ENCODE measurements around the gene CPED1. TPM values are rescaled to one million over a fixed set of nuclear protein-coding genes. Genes with fewer than 3 reads are reported as not detected.
A peak's percentile ranks its signal among the peaks of the same experiment; 100 is the strongest.

The CPED1 gene
- total RNA-seq, 1 experiment from 2014 or later: 1.8 TPM

DNA sequence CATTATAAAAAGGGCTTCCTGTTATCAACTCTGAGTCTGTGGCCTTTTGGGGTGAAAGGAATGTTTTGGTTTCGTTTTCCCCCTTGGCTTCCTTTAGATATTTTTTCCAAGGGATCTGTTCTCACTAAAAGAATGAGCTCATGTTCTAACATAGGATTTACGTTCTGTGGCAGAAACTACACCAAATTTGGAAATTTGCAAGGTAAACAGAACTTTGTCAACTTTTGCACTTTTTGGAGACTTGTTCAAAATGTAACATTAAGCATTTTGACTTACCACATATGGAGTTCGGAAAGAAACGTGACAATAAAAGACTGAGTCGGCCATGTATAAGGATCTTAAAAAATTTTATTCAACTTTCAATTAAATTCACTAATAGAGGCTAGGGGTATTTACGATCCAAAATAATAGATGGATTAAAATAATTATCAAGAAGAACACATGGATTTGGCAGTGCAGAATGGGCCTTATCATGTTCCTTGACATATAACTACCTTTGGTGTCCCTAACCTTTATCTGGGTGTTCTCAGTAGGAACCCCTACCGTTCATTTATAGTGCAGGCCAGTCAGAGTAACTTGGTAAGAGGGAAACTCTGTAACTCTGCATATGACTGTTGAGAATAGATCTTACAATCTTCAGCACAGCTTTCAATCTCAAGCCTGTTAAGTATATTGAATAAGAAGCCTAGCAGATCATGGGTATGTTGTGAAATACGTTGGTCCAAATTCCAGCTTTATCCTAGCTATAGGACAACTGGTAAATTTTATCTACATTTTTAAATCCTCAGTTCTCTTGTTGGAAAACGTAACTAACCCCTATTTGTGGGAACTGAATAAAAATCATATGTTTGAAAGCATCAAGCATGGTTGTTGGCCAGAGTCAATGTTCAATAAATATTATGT, 11.8 kb downstream of the CPED1 start:
- no peak for TF ChIP-seq EZH2phosphoT487 (IDR thresholded peaks at IDR 0.05; ENCODE audit: borderline replicate concordance, low read length)
- TF ChIP-seq EZH2 (IDR thresholded peaks at IDR 0.05; ENCODE audit: low read length, unreplicated experiment): no peak
- TF ChIP-seq, protein P1, sequence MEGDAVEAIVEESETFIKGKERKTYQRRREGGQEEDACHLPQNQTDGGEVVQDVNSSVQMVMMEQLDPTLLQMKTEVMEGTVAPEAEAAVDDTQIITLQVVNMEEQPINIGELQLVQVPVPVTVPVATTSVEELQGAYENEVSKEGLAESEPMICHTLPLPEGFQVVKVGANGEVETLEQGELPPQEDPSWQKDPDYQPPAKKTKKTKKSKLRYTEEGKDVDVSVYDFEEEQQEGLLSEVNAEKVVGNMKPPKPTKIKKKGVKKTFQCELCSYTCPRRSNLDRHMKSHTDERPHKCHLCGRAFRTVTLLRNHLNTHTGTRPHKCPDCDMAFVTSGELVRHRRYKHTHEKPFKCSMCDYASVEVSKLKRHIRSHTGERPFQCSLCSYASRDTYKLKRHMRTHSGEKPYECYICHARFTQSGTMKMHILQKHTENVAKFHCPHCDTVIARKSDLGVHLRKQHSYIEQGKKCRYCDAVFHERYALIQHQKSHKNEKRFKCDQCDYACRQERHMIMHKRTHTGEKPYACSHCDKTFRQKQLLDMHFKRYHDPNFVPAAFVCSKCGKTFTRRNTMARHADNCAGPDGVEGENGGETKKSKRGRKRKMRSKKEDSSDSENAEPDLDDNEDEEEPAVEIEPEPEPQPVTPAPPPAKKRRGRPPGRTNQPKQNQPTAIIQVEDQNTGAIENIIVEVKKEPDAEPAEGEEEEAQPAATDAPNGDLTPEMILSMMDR (conservative IDR thresholded peaks at IDR 0.05; ENCODE audit: low read depth, low read length): no peak
- Histone ChIP-seq H3K9me3 (ENCODE audit: low read length) (no peaks in the 10 kb centered on the region), H3K4me2 (ENCODE audit: low read length) (peak overlapping the region; percentile 38; the same call in 1 of the 2 replicates), H3K27ac (ENCODE audit: low read length) (no peak overlapping the region), H4K20me1 (ENCODE audit: low read length) (no peaks in the 10 kb centered on the region), H3K27me3 (ENCODE audit: low read length) (no peaks in the 10 kb centered on the region), H3K4me3 (ENCODE audit: low read length) (peak overlapping the region; percentile 13; the same call in 1 of the 2 replicates), H3K4me1 (ENCODE audit: insufficient read depth, low read length) (peaks cover 43% of the 10 kb centered on the region), H3K79me2 (ENCODE audit: low read length) (no peaks in the 10 kb centered on the region), H3K9ac (ENCODE audit: low read length) (no peak overlapping the region), H2AFZ (ENCODE audit: low read length) (no peak overlapping the region), H3K36me3 (ENCODE audit: low read depth, low read length) (no peaks in the 10 kb centered on the region), H3K9me2 (replicated peaks; ENCODE audit: low read length) (no peaks in the 10 kb centered on the region), H3F3A (ENCODE audit: low read length, unreplicated experiment) (no peaks in the 10 kb centered on the region)
- ChIA-PET CTCF (interaction anchor here (0.7 kb wide), 1 partner anchor 42 kb away, joined by 3 read pairs; no protein-coding TSS in a partner anchor), POLR2A (ENCODE audit: unreplicated experiment) (no interaction called here)
- no peak for ATAC-seq
- no peak for DNase-seq
- no TSS peak for BruUV-seq (replicated peaks)
- intact Hi-C loops (cut with micrococcal nuclease): no loop called here

DNA sequence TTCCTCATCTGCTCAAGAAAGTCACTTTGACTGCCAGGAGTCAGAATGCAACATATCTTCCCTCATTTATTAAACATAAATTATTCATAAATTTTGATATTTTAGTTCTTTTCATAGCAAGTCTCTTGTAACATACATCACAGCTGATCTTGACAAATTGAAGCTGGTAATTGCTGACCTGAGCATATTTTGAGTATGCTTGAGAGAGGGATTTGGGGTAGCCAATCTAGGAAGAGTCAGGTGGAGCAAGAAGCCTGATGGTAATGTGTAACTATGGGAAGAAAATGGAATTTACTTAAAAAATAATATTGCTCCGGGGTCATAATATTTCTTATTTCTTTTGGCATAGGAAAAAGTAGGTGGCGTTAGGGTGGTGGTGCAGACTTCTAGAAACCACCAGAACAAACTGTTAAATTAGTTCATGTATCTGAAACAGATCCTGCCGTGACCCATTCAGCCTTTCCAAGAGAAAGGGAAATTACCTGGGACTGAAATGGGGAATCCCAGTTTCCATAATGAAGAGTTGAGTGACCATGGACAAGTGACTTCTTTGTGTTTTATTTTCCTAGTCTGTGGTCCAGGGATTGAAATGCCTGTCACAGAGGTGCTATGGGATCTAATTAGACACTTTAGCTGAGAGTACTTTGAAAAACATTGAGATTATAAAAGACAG, 12.9 kb downstream of the CPED1 start:
- CTCF ChIA-PET: interaction anchor here (0.6 to 1.5 kb wide), 3 partner anchors 13 to 107 kb away, joined by 3 to 8 read pairs (median 4); partner anchors contain the start of genes CPED1 and ING3
- Histone ChIP-seq H3F3A (ENCODE audit: low read length, unreplicated experiment) (no peaks in the 10 kb centered on the region), H3K9me2 (replicated peaks; ENCODE audit: low read length) (no peaks in the 10 kb centered on the region), H3K9ac (ENCODE audit: low read length) (no peak overlapping the region), H2AFZ (ENCODE audit: low read length) (no peak overlapping the region), H3K36me3 (ENCODE audit: low read depth, low read length) (no peaks in the 10 kb centered on the region), H3K9me3 (ENCODE audit: low read length) (no peaks in the 10 kb centered on the region), H3K4me1 (ENCODE audit: insufficient read depth, low read length) (peaks cover 38% of the 10 kb centered on the region), H3K79me2 (ENCODE audit: low read length) (no peaks in the 10 kb centered on the region), H3K27me3 (ENCODE audit: low read length) (no peaks in the 10 kb centered on the region), H3K4me3 (ENCODE audit: low read length) (no peak overlapping the region), H4K20me1 (ENCODE audit: low read length) (no peaks in the 10 kb centered on the region), H3K27ac (ENCODE audit: low read length) (peak overlapping the region; percentile 81), H3K4me2 (ENCODE audit: low read length) (peak overlapping the region; percentile 73)
- intact Hi-C loops (cut with micrococcal nuclease): no loop called here
- POLR2A ChIA-PET (ENCODE audit: unreplicated experiment): interaction anchor here (0.5 kb wide), 1 partner anchor 50 kb away, joined by 3 read pairs; no protein-coding TSS in a partner anchor
- no TSS peak for BruUV-seq (replicated peaks)
- DNase-seq (no peak), ATAC-seq (no peak)
- TF ChIP-seq EZH2 (IDR thresholded peaks at IDR 0.05; ENCODE audit: low read length, unreplicated experiment) (no peak), EZH2phosphoT487 (IDR thresholded peaks at IDR 0.05; ENCODE audit: borderline replicate concordance, low read length) (no peak)
- TF ChIP-seq, protein P1 (conservative IDR thresholded peaks at IDR 0.05; ENCODE audit: low read depth, low read length): no peak

Measured in PC-3 (cell line).